NCI-H82 treated with DMSO at 0.1 percent for 48 hours (cell line): ENCODE results near the gene KRT71.

Experiments used
- DNase-seq: peaks from one replicate; lab custom pipeline; 2025; ENCODE audit not compliant: unreplicated experiment; lab: John Stamatoyannopoulos, UW

KRT71 gene

GRCh38 chr12:52499806-52500560 is 53.0 kb downstream of the KRT71 start:
- DNase-seq: no peak

GRCh38 chr12:52498946-52499345 is 54.0 kb downstream of the KRT71 start:
- no peak for DNase-seq

- no peak for DNase-seq
Observed at GRCh38 chr12:52497975-52498374, 55.0 kb downstream of the KRT71 start.

GRCh38 chr12:52496590-52497071 is 56.3 kb downstream of the KRT71 start:
- DNase-seq: no peak

- DNase-seq: no peak
Observed at GRCh38 chr12:52496054-52496453, 56.9 kb downstream of the KRT71 start.

- no peak for DNase-seq
Observed at GRCh38 chr12:52495389-52495788, 57.6 kb downstream of the KRT71 start.

GRCh38 chr12:52494518-52494917 is 58.4 kb downstream of the KRT71 start:
- DNase-seq: no peak

- DNase-seq: no peak
Observed at GRCh38 chr12:52494100-52494499, 58.8 kb downstream of the KRT71 start.
